Ishikawa (cell line): Measurements from ENCODE around the gene ETV3.

Experiments used
- CEBPB ChIP-seq: IDR thresholded peaks from 2 replicates; pipeline ENCODE4 v1.6.1; 2012
- CREB1 ChIP-seq: IDR thresholded peaks from 2 replicates; pipeline ENCODE4 v1.6.1; 2012; ENCODE audit warnings: low read depth
- EP300 ChIP-seq: IDR thresholded peaks from 2 replicates; pipeline ENCODE4 v1.6.1; 2012; ENCODE audit warnings: borderline replicate concordance
- MAX ChIP-seq: IDR thresholded peaks from 2 replicates; pipeline ENCODE4 v1.6.1; 2012
- RAD21 ChIP-seq: IDR thresholded peaks from 2 replicates; pipeline ENCODE4 v1.6.1; 2012; ENCODE audit warnings: low read depth
- REST ChIP-seq: IDR thresholded peaks from 2 replicates; pipeline ENCODE4 v1.6.1; 2012; ENCODE audit warnings: low read depth, mild to moderate bottlenecking
- TAF1 ChIP-seq: IDR thresholded peaks from 2 replicates; pipeline ENCODE4 v1.6.1; 2012; ENCODE audit warnings: low read depth, mild to moderate bottlenecking
- TCF12 ChIP-seq: IDR thresholded peaks from 2 replicates; pipeline ENCODE4 v1.6.1; 2012; ENCODE audit warnings: low read depth
- USF1 ChIP-seq: IDR thresholded peaks from 2 replicates; pipeline ENCODE4 v1.6.1; 2012
- YY1 ChIP-seq: IDR thresholded peaks from 2 replicates; pipeline ENCODE4 v1.6.1; 2012; ENCODE audit warnings: low read depth
- ZBTB7A ChIP-seq: IDR thresholded peaks from 2 replicates; pipeline ENCODE4 v1.6.1; 2012; ENCODE audit warnings: low read depth

DNA sequence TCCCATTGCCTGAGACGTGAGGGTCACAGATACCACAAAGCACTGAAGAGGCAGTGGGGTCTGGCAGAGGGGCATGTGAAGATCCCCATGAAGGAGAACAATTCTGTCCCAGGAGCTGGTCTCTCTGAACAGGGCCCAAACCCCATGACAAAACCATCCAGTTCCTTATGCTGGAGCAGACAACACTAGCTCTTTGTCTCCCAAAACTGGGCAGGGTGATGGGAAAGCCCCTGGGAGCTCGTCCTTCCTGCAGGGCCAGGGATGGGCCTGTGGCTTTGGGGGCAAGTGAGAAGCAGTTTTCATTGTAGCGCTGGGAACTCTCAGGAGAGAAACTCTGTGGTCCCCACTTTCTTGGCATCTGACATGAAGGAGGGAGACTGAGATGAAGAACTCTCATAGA is 47.4 kb downstream of the ETV3 start:
- no peak for TF ChIP-seq CREB1
- TF ChIP-seq REST: no peak
- no peak for TF ChIP-seq EP300
- TF ChIP-seq YY1: no peak
- TF ChIP-seq TAF1: no peak
- TF ChIP-seq MAX: no peak
- no peak for TF ChIP-seq CEBPB
- TF ChIP-seq RAD21: no peak
- no peak for TF ChIP-seq TCF12
- no peak for TF ChIP-seq USF1
- no peak for TF ChIP-seq ZBTB7A
